Subcutaneous abdominal adipose tissue (tissue), 5 donors: ENCODE data around the gene DHRSX.
"Not testable (repeated sequence)": the region's sequence is repeated elsewhere in the genome, so short reads cannot be mapped to it uniquely, and the experiment has no call there.

Experiments used
- H3K27ac ChIP-seq: one replicate; pipeline ENCODE4 v1.7.0; 2013; ENCODE audit warnings: low read depth, mild to moderate bottlenecking, inconsistent platforms, low read length, moderate library complexity
- H3K27me3 ChIP-seq, 5 donors: one replicate each; pipeline ENCODE4 v1.7.0; 2013; ENCODE audit warnings: low read length in 5 of 5, inconsistent platforms in 1 of 5; ENCODE audit not compliant: control insufficient read depth in 5 of 5, insufficient read depth in 4 of 5
- H3K36me3 ChIP-seq, 5 donors: one replicate each; pipeline ENCODE4 v1.7.0; 2013; ENCODE audit warnings: low read length in 5 of 5; ENCODE audit not compliant: control insufficient read depth in 5 of 5, insufficient read depth in 5 of 5
- H3K4me1 ChIP-seq, 5 donors: one replicate each; pipeline ENCODE4 v1.7.0; 2013; ENCODE audit warnings: low read length in 5 of 5, mild to moderate bottlenecking in 3 of 5, moderate library complexity in 1 of 5; ENCODE audit not compliant: control insufficient read depth in 5 of 5, insufficient read depth in 5 of 5
- H3K4me3 ChIP-seq, 5 donors: one replicate each; pipeline ENCODE4 v1.7.0; 2013; ENCODE audit warnings: low read length in 5 of 5, low read depth in 1 of 5
- H3K9ac ChIP-seq, 5 donors: one replicate each; pipeline ENCODE4 v1.7.0; 2013; ENCODE audit warnings: low read length in 5 of 5, mild to moderate bottlenecking in 4 of 5, moderate library complexity in 3 of 5
- H3K9me3 ChIP-seq, 5 donors: one replicate each; pipeline ENCODE4 v1.7.0; 2013; ENCODE audit warnings: low read length in 5 of 5; ENCODE audit not compliant: control insufficient read depth in 5 of 5
- donor health status: healthy.
- donor health status: healthy.
- donor health status: healthy.
- donor health status: healthy.
- donor health status: healthy.

DHRSX gene

DNA sequence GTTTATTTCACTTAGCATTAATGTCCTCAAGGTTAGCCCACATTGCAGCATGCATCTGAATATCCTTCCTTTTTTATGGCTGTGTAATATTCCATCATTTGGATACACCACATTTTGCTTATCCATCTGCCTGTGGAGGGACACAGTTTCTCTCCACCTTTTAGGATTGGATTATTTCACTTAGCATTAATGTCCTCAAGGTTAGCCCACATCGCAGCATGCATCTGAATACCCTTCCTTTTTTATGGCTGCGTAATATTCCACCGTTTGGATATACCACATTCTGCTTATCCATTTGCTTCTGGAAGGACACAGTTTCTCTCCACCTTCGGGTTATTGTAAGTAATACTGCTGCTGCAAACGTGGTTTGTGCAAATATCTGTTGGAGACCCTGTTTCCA lies 110.0 kb downstream of the DHRSX start:
- Histone ChIP-seq H3K4me3 (no peak overlapping the region), H3K9ac (no peak overlapping the region), H3K4me1 (peaks cover 0 to 13% (median 0%) of the 10 kb centered on the region in 5 donors), H3K27ac (no peak overlapping the region), H3K36me3 (peaks cover 0 to 19% (median 7%) of the 10 kb centered on the region in 5 donors), H3K27me3 (no peaks in the 10 kb centered on the region), H3K9me3 (peaks cover 0 to 8% (median 5%) of the 10 kb centered on the region in 5 donors)

DNA sequence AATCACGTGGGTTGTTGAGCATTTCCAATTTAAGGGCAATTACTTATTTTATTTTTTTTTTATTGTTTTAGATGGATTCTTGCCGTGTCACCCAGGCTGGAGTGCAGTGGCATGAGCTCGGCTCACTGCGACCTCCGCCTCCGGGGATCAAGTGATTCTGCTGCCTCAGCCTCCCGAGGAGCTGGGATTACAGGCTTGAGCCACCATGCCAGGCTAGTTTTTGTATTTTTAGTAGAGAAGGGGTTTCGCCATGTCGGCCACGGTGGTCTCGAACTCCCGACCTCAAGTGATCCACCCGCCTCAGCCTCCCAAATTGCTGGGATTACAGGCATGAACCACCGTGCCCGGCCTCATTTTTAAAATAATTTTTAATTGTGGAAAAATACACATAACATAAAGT lies 111.0 kb downstream of the DHRSX start:
- not testable (repeated sequence) for H3K9me3 ChIP-seq, H3K27ac ChIP-seq, H3K9ac ChIP-seq, H3K4me3 ChIP-seq, H3K27me3 ChIP-seq
- Histone ChIP-seq H3K36me3 (peaks cover 3 to 23% (median 7%) of the 10 kb centered on the region in 5 donors), H3K4me1 (peaks cover 0 to 13% (median 0%) of the 10 kb centered on the region in 5 donors)

DNA sequence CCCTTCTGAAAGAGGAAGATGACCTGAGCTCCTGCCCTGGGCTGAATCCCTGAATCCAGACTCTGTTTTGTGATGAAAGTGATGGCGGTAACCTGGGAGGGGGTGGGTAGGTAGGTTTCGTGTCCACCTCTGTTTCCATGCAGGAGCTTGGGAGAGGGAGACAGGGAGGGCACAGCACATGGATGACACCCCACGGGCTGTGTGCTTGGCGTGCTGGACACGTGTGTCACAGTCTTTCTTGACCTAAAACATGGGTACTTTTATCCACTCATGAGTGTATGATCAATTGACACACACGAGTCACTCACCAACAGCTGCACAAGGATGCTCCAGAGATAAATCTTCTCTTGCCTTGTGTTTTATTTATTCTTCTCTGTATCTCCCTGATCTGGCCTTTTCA lies 111.5 kb downstream of the DHRSX start:
- no peak overlapping the region for H3K4me3 ChIP-seq
- H3K27ac ChIP-seq, result no peak overlapping the region
- no peak overlapping the region for H3K9ac ChIP-seq
- H3K4me1 ChIP-seq, result peaks cover 0 to 13% (median 0%) of the 10 kb centered on the region in 5 donors
- no peaks in the 10 kb centered on the region for H3K27me3 ChIP-seq
- peaks cover 0 to 8% (median 5%) of the 10 kb centered on the region in 5 donors for H3K9me3 ChIP-seq
- H3K36me3 ChIP-seq, result peaks cover 3 to 22% (median 7%) of the 10 kb centered on the region in 5 donors

DNA sequence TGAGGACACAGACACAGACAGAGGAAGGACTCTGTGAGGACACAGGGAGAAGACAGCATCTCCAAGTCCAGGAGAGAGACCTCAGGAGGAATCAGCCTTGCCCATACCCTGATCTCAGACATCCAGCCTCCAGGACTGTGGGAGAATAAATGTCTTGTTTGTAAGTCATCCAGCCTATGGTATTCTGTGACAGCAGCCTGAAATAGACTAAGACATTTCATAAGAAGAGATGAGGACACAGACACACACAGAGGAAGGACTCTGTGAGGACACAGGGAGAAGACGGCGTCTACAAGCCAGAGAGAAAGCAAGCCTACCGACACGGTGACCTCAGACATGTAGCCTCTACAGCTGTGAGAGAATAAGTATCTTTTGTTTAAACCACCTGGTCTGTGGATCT lies 112.1 kb downstream of the DHRSX start:
- no peak overlapping the region for H3K9ac ChIP-seq

DNA sequence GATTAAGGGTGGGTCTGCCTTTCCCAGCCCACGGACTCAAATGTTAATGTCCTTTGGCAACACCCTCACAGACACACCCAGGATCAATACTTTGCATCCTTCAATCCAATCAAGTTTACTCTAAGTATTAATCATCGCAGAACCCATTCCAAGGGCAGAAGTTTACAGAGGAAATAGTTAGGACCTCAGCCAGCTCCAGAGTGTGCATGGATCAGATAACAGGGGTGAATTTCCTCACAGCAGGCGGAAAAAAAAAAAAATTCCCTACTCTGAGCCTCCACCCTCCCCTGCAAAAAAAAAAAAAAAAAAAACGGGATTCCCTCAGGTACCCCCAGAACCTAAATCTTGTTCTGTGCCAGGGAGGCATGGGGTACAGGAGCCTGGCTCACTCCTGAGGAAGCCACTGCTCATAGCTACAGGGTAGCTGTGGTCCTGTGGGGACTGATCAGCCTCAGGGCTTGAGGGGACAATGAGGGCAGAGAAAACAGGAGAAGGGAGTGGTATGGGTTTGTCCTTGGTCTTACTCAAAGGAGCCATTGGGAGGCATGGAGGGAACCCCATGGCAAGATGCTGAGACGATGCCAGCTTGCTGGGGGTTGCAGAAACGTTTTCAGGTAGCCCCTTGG lies 113.0 kb downstream of the DHRSX start:
- peaks cover 3 to 22% (median 7%) of the 10 kb centered on the region in 5 donors for H3K36me3 ChIP-seq
- no peak overlapping the region for H3K4me3 ChIP-seq
- H3K9me3 ChIP-seq, result peaks cover 0 to 8% (median 5%) of the 10 kb centered on the region in 5 donors
- H3K27ac ChIP-seq, result no peak overlapping the region
- H3K4me1 ChIP-seq, result peaks cover 0 to 13% (median 0%) of the 10 kb centered on the region in 5 donors
- H3K9ac ChIP-seq, result no peak overlapping the region
- no peaks in the 10 kb centered on the region for H3K27me3 ChIP-seq

More for the DNA sequence above, 112.1 kb downstream of the DHRSX start:
- Histone ChIP-seq H3K27ac (no peak overlapping the region), H3K9me3 (peaks cover 0 to 8% (median 5%) of the 10 kb centered on the region in 5 donors), H3K36me3 (peaks cover 3 to 22% (median 7%) of the 10 kb centered on the region in 5 donors), H3K4me3 (no peak overlapping the region), H3K4me1 (peaks cover 0 to 13% (median 0%) of the 10 kb centered on the region in 5 donors), H3K27me3 (no peaks in the 10 kb centered on the region)

DNA sequence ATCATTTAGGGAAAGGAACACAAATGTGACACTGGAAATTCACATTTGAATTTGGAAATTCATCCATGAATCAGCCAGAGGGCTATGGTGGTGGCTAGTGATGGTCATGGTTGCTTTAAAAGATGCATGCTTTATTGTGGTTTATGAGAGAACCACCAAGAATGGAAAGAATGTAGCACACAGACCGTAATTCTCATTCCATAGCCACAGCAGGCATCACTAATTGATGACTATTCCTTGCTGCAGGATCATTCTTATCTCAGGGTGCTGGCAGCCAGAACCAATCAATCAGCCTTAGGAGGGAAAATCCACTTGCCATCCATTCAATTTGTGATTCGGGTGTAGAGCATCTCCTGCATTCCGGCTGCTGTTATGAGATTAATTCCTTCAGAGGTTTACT lies 115.6 kb downstream of the DHRSX start:
- Histone ChIP-seq H3K36me3 (peaks cover 0 to 16% (median 3%) of the 10 kb centered on the region in 5 donors), H3K27me3 (no peaks in the 10 kb centered on the region), H3K4me3 (no peak overlapping the region), H3K4me1 (peaks cover 0 to 13% (median 0%) of the 10 kb centered on the region in 5 donors), H3K9ac (no peak overlapping the region), H3K27ac (no peak overlapping the region), H3K9me3 (peaks cover 0 to 3% (median 0%) of the 10 kb centered on the region in 5 donors)

DNA sequence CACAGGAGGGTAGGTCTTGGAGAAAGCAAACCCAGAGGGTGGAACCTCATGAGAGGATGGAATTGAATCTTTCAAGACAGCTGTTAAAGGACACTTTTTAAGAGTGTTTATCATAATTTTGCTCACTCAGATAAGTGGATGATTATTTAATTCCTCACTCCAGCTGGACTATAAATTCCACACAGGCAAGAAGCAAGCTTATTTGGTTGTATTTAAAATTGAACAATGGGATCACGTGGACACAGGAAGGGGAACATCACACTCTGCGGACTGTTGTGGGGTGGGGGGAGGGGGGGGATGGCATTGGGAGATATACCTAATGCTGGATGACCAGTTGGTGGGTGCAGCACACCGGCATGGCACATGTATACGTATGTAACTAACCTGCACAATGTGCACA lies 116.3 kb downstream of the DHRSX start:
- Histone ChIP-seq H3K27ac (no peak overlapping the region), H3K4me3 (no peak overlapping the region), H3K27me3 (no peaks in the 10 kb centered on the region), H3K36me3 (peaks cover 0 to 16% (median 3%) of the 10 kb centered on the region in 5 donors), H3K9ac (no peak overlapping the region), H3K4me1 (peaks cover 0 to 13% (median 0%) of the 10 kb centered on the region in 5 donors), H3K9me3 (peaks cover 0 to 3% (median 0%) of the 10 kb centered on the region in 5 donors)

DNA sequence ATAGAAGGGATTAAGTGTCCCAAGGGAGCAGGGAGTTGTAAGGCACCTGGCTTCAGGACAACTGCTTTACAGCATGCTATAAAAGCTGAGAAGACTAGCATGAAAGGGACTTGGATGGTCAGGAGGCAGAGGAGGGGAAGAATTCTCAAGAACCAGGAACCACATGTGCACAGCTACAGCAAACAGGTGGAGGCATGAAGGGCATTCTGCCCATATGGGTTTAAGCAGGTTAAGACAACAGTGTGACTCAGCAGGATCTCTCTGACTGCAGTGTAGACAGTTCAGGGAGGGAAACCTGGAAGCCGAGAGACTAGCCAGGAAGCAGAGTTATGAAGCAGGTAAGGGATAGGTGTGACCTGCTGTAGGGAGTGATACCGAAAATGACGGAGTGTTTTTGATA lies 117.0 kb downstream of the DHRSX start:
- H3K4me3 ChIP-seq, result no peak overlapping the region

DNA sequence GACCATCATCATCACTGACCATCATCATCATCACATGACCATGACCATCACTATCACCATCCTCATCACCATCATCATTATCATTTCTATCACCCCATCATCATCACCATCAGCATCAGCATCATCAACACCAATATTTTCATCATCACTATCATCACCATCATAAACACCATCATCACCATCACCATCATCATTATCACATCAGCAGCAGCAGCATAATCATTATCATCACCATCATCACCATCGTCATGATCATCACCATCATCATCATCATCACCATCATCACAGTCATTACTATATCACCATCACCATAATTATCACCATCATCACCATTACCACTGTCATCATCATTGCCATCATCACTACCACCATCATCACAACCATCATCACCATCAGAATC lies 117.6 kb downstream of the DHRSX start:
- Histone ChIP-seq H3K27me3 (no peaks in the 10 kb centered on the region), H3K4me1 (peaks cover 0 to 10% (median 0%) of the 10 kb centered on the region in 5 donors), H3K4me3 (no peak overlapping the region), H3K9ac (no peak overlapping the region), H3K36me3 (peaks cover 0 to 9% (median 3%) of the 10 kb centered on the region in 5 donors), H3K27ac (no peak overlapping the region), H3K9me3 (peaks cover 0 to 3% (median 0%) of the 10 kb centered on the region in 5 donors)

More for the DNA sequence above, 117.0 kb downstream of the DHRSX start:
- peaks cover 0 to 13% (median 0%) of the 10 kb centered on the region in 5 donors for H3K4me1 ChIP-seq
- H3K27ac ChIP-seq, result no peak overlapping the region
- no peaks in the 10 kb centered on the region for H3K27me3 ChIP-seq
- H3K9me3 ChIP-seq, result peaks cover 0 to 3% (median 0%) of the 10 kb centered on the region in 5 donors
- peaks cover 0 to 10% (median 3%) of the 10 kb centered on the region in 5 donors for H3K36me3 ChIP-seq
- no peak overlapping the region for H3K9ac ChIP-seq

DNA sequence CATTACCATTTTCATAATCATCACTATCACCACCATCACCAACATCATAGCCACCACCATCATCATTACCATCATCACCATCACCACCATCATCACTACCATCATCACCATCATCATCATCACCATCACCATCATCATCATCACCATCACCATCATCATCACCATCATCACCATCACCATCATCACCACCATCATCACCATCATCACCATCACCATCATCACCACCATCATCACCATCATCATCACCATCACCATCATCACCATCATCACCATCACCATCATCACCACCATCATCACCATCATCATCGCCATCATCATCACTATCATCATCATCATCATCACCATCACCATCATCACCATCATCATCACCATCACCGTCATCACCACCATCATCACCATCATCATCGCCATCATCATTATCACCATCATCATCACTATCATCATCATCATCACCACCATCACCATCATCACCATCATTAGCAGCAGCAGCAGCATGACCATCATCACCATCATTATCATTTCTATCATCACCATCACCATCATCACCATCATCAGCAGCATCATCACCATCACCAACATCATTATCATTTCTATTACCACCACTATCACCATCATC lies 118.2 kb downstream of the DHRSX start:
- H3K4me3 ChIP-seq, H3K27me3 ChIP-seq, H3K4me1 ChIP-seq, H3K9me3 ChIP-seq, H3K9ac ChIP-seq, H3K36me3 ChIP-seq, H3K27ac ChIP-seq: not testable (repeated sequence)
